ENCODE results near the gene DBR1.

The DBR1 gene

GRCh38 chr3:138132239-138132638 lies 42.5 kb downstream of the DBR1 start, which contains the start of gene A4GNT:
Gene A4GNT (minus strand): TSS chr3:138132390. CDS start chr3:138131256, 1,134 bp downstream.
- DNase-seq: no peak
- in situ Hi-C loops (cut with MboI; ENCODE audit: low pct_unique_long_range_greater_than_20kb, low sequenced_read_pairs): no loop called here

- in situ Hi-C loops (cut with MboI; ENCODE audit: low pct_unique_long_range_greater_than_20kb, low sequenced_read_pairs): no loop called here
Observed at GRCh38 chr3:138127636-138128365, 46.9 kb downstream of the DBR1 start.

DNA sequence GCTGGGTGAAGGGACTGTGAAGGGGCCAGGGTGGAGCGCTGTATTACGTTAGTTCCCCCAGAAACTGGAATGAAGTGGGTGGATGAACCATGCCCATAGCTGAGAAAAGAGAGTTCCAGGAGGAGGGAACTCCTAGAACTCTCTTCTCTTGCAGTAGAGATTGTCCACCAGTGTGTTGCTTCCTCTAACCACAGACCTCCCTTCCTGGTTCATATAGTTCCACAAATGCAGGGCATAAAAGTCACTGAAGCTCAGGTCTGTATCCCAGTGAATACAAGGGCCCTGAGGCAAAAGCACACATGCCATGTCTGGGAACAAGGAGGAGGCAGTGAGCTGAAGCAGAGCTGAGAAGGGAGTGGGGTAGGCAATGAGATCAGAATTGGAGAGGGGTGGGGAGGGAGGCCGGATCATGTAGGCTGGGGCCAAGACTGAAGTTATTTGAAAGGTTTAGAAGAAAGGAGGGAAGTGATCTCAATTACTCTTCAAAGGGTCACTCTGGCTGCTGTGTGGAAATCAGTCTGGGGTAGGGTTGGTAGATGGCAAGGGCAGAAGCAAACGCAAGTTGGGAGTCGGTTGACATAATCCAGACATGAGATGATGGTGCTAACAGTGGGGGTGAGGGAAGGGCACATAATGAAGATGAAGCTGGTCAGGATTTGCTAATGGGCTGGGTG lies 49.0 kb downstream of the DBR1 start:
- DNase-seq: peak; percentile 68
- in situ Hi-C loops (cut with MboI; ENCODE audit: low pct_unique_long_range_greater_than_20kb, low sequenced_read_pairs): no loop called here

More at GRCh38 chr3:138127636-138128365, 46.9 kb downstream of the DBR1 start:
- no peak for DNase-seq

GRCh38 chr3:138124706-138125355 lies 49.9 kb downstream of the DBR1 start:
- no peak for DNase-seq
- in situ Hi-C loops (cut with MboI; ENCODE audit: low pct_unique_long_range_greater_than_20kb, low sequenced_read_pairs): no loop called here

DNA sequence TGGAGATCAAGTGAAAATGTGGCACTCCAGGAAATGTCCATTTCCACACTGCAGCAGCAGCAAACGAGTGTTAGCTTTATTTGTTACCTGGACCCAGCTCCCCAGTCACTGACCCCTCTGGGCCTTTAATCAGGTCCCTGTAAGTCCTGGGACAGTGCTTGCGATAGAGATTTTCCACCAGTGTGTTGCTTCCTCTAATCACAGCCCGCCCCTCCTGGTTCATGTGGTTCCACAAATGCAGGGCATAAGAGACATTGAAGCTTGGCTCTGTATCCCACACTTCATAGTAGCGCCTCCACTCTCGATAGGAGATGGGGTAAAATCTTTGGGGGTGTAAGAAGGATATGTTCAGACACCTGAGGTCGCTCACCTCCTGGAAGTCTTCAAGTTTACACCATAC lies 50.5 kb downstream of the DBR1 start:
- in situ Hi-C loops (cut with MboI; ENCODE audit: low pct_unique_long_range_greater_than_20kb, low sequenced_read_pairs): no loop called here
- no peak for DNase-seq

DNA sequence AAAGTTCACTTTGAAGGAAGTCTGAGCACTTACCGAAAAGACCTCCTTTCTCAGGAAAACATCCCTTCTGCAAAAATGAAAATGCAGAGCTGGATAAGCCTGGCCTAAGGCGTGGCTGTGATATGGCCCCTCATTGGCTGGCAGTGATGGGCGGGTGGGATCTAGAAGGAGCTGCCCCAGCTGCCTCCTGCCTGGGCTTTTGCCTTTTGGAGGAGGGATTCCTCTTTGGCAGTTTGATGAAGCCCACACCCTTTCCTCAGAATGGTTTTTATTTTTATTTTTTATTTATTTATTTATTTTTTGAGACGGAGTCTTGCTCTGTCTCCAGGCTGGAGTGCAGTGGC lies 55.3 kb downstream of the DBR1 start:
- in situ Hi-C loops (cut with MboI; ENCODE audit: low pct_unique_long_range_greater_than_20kb, low sequenced_read_pairs): no loop called here
- DNase-seq: no peak

- in situ Hi-C loops (cut with MboI; ENCODE audit: low pct_unique_long_range_greater_than_20kb, low sequenced_read_pairs): no loop called here
- peak; percentile 79 for DNase-seq
Observed at GRCh38 chr3:138118612-138119422, 55.9 kb downstream of the DBR1 start.

DNA sequence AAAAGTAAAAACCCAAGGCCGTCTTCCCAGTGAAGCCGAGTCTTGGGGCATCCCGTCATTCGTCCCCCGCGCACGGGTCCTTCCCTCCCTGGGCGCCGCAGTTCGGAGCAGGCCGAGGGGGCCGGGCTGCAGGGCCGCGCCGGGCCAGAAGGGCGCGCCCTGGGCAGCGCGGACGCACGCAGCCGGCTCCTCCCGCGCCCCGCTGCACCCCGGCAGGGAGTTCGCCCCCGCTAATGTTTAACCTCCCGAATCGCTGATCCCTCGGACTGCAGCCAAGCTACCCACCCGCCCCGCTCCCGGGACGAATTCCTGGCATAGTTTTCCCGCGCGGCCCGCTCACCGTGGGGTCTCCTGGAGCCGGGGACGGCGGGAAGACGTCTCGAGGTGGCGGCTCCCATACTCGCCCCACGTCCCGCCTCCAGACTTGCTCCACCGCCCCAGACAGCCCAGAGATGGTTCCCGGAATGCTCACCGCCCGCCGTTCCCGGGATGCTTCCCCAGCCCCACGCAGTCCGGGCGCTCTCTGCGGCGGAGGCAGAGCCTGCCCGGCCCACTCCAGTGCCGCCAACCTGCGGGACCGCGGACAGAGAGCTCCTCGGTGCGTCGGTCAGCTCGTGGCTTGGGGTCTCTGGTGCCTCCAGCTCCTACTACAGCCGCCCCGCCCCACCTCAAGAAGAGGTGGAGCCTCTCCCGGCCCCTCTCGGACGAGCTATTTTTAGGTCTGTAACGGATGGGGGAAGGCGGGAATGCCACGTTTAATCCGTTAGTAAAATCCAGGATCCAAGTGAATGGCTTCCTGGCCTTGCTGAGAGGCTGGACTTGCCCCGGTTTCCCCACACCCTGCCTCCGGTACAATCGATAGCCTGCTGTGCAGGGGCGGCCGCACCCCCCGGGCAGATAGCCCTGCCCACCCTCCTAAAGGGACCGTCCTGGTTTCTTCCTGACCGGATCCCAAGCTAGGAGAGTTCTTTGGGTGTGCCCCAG lies 59.4 kb downstream of the DBR1 start, which contains the start of gene DZIP1L:
Gene DZIP1L, minus strand, starts transcription at position 621 of the 984 bp plus-strand sequence. CDS start 11,637 bp downstream, outside the sequence.
- in situ Hi-C loops (cut with MboI; ENCODE audit: low pct_unique_long_range_greater_than_20kb, low sequenced_read_pairs): no loop called here
- DNase-seq: peak; percentile 75

DNA sequence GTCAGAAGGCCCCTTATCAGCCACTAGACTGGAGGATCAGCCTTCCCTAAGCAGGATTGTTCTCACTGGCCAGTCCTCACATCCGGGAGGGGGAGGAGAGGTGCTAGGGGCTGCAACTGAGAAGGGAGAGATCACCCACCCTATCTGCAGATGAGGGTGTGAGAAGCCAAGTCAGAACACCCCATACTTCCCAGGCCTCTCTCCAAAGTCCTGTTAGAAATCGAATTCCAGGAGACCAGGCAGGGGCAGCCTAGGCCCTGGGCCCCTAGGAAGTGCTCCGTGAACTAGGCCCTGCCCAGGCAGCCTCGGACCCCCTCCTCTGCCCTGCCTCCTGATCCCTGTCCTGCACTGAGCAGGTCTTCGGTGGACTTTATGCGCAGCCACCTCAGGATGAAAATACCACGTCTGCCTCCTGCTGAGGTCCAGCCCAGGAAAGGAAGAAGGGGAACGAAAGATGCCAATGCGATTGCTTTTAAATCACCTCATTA lies 60.2 kb downstream of the DBR1 start:
- in situ Hi-C loops (cut with MboI; ENCODE audit: low pct_unique_long_range_greater_than_20kb, low sequenced_read_pairs): no loop called here
- peak; percentile 30 for DNase-seq

DNA sequence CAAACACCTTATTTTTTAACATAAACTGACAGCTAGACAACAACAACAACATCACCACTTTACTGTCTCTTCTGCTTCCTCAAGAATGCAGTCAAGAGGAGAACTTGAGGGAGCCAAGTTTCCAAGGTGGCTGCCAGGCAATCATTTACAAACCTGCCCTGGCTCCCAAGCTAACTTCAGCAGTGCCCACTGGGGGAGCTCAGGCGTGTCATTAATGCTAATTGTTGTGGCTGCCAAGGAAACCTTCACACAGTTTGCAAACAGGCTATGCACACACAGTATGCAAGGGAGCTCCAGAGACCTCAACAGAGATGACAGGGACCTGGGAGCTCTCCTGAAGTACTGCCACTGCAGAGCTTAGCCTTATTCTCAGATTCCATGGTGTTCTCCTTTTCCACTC lies 61.4 kb downstream of the DBR1 start:
- in situ Hi-C loops (cut with MboI; ENCODE audit: low pct_unique_long_range_greater_than_20kb, low sequenced_read_pairs): no loop called here
- no peak for DNase-seq

- DNase-seq: no peak
- in situ Hi-C loops (cut with MboI; ENCODE audit: low pct_unique_long_range_greater_than_20kb, low sequenced_read_pairs): no loop called here
Observed at GRCh38 chr3:138112362-138112761, 62.4 kb downstream of the DBR1 start.
